ENCODE measurements around the gene SFN. TPM values are rescaled to one million over a fixed set of nuclear protein-coding genes. Genes with fewer than 3 reads are reported as not detected.
A peak's percentile ranks its signal among the peaks of the same experiment; 100 is the strongest.

The SFN gene
- total RNA-seq, 2 experiments from 2014 or later: 0.47 to 0.59 TPM

- POLR2A ChIA-PET: interaction anchor here (0.9 to 1.6 kb wide), 4 partner anchors 16 to 128 kb away, joined by 3 to 6 read pairs (median 4); no protein-coding TSS in a partner anchor
- Mint-ChIP-seq H3K9me3 (no peaks in the 10 kb centered on the region), H3K4me1 (ENCODE audit: low read depth) (peaks cover 55% of the 10 kb centered on the region), H3K36me3 (ENCODE audit: low read depth) (peaks cover 44% of the 10 kb centered on the region), H3K27ac (peak overlapping the region; percentile 96), H3K27me3 (no peaks in the 10 kb centered on the region), H3K4me3 (peak overlapping the region; percentile 100)
- intact Hi-C loops (cut with micrococcal nuclease): no loop called here
- CTCF ChIA-PET: no interaction called here
- no peak for ATAC-seq
- no peak for DNase-seq
- TF ChIP-seq, protein P1, sequence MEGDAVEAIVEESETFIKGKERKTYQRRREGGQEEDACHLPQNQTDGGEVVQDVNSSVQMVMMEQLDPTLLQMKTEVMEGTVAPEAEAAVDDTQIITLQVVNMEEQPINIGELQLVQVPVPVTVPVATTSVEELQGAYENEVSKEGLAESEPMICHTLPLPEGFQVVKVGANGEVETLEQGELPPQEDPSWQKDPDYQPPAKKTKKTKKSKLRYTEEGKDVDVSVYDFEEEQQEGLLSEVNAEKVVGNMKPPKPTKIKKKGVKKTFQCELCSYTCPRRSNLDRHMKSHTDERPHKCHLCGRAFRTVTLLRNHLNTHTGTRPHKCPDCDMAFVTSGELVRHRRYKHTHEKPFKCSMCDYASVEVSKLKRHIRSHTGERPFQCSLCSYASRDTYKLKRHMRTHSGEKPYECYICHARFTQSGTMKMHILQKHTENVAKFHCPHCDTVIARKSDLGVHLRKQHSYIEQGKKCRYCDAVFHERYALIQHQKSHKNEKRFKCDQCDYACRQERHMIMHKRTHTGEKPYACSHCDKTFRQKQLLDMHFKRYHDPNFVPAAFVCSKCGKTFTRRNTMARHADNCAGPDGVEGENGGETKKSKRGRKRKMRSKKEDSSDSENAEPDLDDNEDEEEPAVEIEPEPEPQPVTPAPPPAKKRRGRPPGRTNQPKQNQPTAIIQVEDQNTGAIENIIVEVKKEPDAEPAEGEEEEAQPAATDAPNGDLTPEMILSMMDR (IDR thresholded peaks at IDR 0.05): no peak
Observed at GRCh38 chr1:26827663-26828062, 35.3 kb upstream of the SFN start.

DNA sequence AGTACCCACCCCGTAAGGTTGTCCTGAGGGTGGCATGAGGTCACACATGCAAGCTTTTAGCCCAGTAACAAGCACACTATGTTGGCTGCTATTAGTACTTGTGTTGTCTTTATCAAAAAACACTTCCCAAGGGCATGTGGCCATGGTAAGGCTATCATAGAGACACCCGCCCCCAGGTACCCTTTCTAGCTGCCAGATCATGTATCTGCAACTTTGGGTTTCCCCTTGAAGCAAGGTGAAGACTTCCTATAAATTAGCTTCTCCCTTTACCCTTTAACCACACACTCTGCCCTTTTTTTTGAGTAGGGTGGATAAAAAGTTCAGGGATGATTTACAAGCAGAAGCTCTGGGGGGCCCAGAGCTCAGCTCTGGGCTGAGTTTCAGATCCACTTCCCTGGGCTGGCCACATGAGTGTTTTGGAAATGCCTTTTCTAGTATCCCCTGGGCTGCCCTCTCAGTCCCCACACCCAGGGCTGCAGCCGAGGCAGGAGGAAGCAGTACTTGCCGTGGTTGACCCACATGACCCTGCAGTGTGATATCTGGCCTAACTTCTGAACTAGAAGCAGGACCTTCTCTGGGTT, 34.4 kb upstream of the SFN start:
- DNase-seq (peak; percentile 70), ATAC-seq (peak; percentile 43)
- ChIA-PET POLR2A (interaction anchor here (0.8 to 1.6 kb wide), 7 partner anchors 17 to 129 kb away, joined by 3 to 6 read pairs (median 4); no protein-coding TSS in a partner anchor), CTCF (interaction anchor here (0.7 to 1.5 kb wide), 6 partner anchors 17 to 465 kb away, joined by 3 to 6 read pairs (median 4); no protein-coding TSS in a partner anchor)
- Mint-ChIP-seq H3K9me3 (no peaks in the 10 kb centered on the region), H3K36me3 (ENCODE audit: low read depth) (peaks cover 53% of the 10 kb centered on the region), H3K4me3 (peak overlapping the region; percentile 100), H3K27me3 (no peaks in the 10 kb centered on the region), H3K4me1 (ENCODE audit: low read depth) (peaks cover 60% of the 10 kb centered on the region), H3K27ac (peak overlapping the region; percentile 96)
- TF ChIP-seq, protein P1 (IDR thresholded peaks at IDR 0.05): no peak
- intact Hi-C loops (cut with micrococcal nuclease): no loop called here

- H3K4me1 Mint-ChIP-seq (ENCODE audit: low read depth): peaks cover 69% of the 10 kb centered on the region
- H3K4me3 Mint-ChIP-seq: peak overlapping the region; percentile 100
- TF ChIP-seq, protein P1 (IDR thresholded peaks at IDR 0.05): no peak
- no peaks in the 10 kb centered on the region for H3K27me3 Mint-ChIP-seq
- intact Hi-C loops (cut with micrococcal nuclease): no loop called here
- no peak for DNase-seq
- ChIA-PET CTCF (interaction anchor here (0.7 to 1.5 kb wide), 7 partner anchors 10 to 466 kb away, joined by 3 to 6 read pairs (median 3); no protein-coding TSS in a partner anchor), POLR2A (interaction anchor here (1.1 to 1.7 kb wide), 6 partner anchors 20 to 60 kb away, joined by 3 to 6 read pairs (median 4); partner anchors contain the start of gene PIGV)
- H3K36me3 Mint-ChIP-seq (ENCODE audit: low read depth): peaks cover 59% of the 10 kb centered on the region
- no peaks in the 10 kb centered on the region for H3K9me3 Mint-ChIP-seq
- ATAC-seq: no peak
- peak overlapping the region; percentile 96 for H3K27ac Mint-ChIP-seq
Observed at GRCh38 chr1:26829184-26829911, 33.6 kb upstream of the SFN start.

DNA sequence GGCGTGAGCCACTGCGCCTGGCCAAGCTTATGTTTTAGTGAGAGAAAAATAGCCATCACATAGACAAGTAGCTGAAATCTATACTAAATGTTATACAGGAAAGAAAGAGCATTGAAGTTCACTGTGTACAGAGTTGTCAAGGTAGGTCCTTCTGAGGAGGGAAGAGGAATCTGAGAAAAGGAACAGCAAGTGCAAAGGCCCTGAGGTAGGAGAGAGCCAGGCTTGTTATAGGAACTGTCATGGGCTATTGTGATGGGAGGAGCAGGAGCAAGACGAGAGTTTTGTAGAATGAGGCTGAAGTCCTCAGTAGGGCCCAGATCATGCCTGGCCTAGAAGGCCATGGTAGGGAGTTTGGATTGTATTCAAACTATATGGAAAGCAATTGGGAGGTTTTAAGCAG, 31.9 kb upstream of the SFN start:
- H3K4me1 Mint-ChIP-seq (ENCODE audit: low read depth): peaks cover 68% of the 10 kb centered on the region
- TF ChIP-seq, protein P1 (IDR thresholded peaks at IDR 0.05): no peak
- H3K9me3 Mint-ChIP-seq: no peaks in the 10 kb centered on the region
- H3K36me3 Mint-ChIP-seq (ENCODE audit: low read depth): peaks cover 74% of the 10 kb centered on the region
- ChIA-PET POLR2A (interaction anchor here (0.6 to 3.8 kb wide), 10 partner anchors 11 to 233 kb away, joined by 3 to 18 read pairs (median 4); partner anchors contain the start of gene PIGV), CTCF (interaction anchor here (1.2 to 4.3 kb wide), 6 partner anchors 8 to 47 kb away, joined by 3 to 36 read pairs (median 3); partner anchors contain the start of gene PIGV)
- DNase-seq (no peak), ATAC-seq (no peak)
- no peak overlapping the region for H3K4me3 Mint-ChIP-seq
- intact Hi-C loops (cut with micrococcal nuclease): no loop called here
- H3K27ac Mint-ChIP-seq: peak overlapping the region; percentile 96
- H3K27me3 Mint-ChIP-seq: no peaks in the 10 kb centered on the region

Data from activated CD8-positive, alpha-beta T cell treated with anti-CD3 and anti-CD28 coated beads for 36 hours (primary cell).